ENCODE data around the gene SLC26A1. TPM values are rescaled to one million over a fixed set of nuclear protein-coding genes. Genes with fewer than 3 reads are reported as not detected.

The SLC26A1 gene, protein sequence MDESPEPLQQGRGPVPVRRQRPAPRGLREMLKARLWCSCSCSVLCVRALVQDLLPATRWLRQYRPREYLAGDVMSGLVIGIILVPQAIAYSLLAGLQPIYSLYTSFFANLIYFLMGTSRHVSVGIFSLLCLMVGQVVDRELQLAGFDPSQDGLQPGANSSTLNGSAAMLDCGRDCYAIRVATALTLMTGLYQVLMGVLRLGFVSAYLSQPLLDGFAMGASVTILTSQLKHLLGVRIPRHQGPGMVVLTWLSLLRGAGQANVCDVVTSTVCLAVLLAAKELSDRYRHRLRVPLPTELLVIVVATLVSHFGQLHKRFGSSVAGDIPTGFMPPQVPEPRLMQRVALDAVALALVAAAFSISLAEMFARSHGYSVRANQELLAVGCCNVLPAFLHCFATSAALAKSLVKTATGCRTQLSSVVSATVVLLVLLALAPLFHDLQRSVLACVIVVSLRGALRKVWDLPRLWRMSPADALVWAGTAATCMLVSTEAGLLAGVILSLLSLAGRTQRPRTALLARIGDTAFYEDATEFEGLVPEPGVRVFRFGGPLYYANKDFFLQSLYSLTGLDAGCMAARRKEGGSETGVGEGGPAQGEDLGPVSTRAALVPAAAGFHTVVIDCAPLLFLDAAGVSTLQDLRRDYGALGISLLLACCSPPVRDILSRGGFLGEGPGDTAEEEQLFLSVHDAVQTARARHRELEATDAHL
- 1 to 10 TPM; 1.2 to 5.1 (median 3.5) TPM for polyA plus RNA-seq (ENCODE audit: insufficient read length in 10 of 10)
- long read RNA-seq, donor 1 = 0 reads
- long read RNA-seq, donor 2, partial matches to known transcripts = 356 of 356 reads
- long read RNA-seq, donor 2, other reads (novel, unspliced or antisense) = 0 of 356 reads
- long read RNA-seq, donor 3 = 0 reads
- long read RNA-seq, donor 4 = 0 reads
- long read RNA-seq, donor 5 = 0 reads
- long read RNA-seq, donor 6 = 0 reads
- long read RNA-seq, donor 7 = 0 reads
- long read RNA-seq, donor 8 = 0 reads
- long read RNA-seq, donor 9 = 0 reads

DNA sequence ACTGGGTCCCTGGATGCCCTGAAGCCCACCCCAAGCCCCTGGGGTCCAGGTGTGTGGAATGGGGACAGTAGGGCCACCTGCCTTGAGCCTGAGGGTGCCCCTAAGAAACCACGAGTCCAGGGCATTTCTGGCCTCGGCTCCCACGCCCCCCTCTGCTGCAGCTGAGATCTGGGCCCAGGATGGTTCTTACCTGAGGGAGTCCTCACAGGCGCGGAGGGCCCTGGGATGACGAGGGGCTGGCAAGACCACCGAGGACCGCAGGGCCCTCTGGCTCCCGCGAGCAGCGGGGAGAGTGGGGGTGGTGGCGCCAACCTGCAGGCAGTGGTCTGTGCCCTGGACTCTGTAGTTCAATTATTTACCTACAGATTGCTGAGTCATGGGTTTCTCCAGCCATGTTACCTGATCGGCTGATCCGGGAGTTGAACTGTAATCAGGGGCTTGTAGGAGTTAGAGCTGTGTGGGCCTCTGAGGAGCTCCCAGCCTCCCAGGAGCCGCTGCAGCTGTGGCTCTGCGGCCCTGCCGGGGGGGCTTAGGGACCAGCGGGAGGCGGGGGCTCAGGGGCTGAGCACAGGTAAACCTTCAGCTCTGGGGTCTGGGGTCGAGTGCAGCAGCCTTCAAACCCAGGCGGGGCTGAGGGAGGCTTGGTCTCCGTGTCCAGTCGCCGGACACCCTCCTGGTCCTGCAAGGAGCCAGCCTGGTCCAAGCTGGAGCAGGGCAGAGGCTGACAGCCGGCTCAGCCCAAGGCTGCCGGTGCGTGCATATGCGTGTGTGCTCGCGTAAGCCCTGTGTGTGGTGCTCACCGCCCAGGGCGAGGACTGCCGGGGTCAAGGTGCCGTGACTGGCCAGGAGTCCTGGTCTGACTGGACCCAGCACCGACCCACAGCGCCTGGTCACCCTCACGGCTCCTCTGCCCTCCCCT lies at the start of gene SLC26A1:
TSS of gene SLC26A1 (minus strand) at position 294 of the 919 bp plus-strand sequence. CDS start 1,701 bp downstream, outside the sequence.
- no peak for DNase-seq

DNA sequence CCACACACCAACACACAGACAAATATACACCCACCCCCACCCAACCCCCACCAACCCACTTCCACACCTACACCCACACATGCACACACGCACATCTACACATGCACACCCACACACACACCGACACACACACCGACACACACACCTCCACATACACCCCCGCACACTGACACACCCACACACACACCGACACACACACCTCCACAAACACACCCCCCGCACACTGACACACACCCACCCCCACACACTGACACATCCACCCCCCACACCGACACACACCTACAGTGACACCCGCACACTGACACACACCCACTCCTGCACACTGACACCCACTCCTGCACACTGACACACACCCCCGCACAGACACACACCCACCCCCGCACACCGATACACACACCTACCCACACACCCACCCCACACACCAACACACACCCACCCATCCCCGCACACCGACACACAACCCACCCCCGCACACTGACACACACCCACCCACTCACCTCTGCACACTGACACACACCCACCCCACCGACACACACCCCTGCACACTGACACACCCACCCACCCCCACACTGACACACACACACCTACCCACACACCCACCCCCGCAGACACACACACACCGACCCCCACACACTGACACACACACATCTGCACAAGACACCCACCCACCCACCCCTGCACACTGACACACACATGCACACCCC lies 49.3 kb upstream of the SLC26A1 start:
- DNase-seq = no peak

DNA sequence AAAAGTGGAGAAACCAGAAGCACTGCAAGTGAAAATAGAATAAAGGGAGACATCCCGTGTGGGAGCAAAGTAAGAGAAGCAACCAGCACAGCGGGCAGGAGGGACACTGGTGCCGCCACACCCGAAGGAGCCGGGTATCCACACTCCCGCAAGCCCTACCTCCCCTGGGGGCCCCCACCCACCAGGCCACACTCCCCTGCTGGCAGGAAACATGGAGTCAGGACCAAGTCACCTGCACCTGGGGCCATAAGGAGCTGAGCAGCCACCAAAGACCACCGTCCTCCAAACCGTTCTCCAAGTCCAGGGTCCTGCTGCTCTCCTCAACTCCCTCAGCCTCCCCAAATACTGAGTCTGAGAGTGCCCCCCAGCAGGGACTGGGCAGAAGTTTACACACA lies 48.7 kb upstream of the SLC26A1 start:
- DNase-seq = no peak

DNA sequence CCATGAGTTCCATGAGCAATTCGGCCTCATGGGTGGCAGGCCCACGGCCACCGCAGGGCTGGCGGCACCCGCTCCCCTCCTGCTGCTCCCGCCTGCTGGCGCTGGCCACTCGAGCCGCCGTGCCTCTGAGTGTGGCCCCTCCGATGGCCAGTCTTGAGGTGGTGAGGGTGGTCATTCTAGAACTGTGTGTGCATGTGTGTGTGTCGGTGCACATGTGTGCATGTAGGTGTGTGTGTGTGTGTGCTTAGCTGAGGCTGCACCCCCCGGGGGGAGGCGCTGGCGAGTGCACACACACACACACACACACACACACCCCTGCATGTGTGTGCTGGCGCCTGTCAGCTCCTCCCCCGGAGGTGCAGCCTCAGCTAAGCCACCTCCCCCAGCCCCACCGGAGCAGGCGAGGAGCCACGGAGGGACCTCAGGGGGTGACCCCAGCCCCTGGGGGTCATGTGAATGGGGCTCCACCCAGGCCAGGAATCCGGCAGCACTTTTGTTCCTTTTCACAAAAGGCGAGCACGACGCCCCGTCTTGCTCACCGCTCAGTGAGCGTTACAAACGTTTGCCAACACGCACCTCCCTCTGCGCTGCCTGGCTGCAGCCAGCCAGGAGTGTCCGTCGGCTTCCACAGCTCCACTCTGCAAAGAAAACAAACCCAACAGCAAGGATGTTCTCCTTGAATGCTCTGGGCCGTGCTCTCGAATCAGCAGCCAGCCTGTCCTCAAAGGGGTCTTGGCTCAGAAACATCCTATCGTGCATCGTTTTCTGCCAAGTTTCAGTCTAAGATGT lies 48.1 kb upstream of the SLC26A1 start:
- peak in 2 of 3 donors; percentile 65 to 83 for DNase-seq

DNA sequence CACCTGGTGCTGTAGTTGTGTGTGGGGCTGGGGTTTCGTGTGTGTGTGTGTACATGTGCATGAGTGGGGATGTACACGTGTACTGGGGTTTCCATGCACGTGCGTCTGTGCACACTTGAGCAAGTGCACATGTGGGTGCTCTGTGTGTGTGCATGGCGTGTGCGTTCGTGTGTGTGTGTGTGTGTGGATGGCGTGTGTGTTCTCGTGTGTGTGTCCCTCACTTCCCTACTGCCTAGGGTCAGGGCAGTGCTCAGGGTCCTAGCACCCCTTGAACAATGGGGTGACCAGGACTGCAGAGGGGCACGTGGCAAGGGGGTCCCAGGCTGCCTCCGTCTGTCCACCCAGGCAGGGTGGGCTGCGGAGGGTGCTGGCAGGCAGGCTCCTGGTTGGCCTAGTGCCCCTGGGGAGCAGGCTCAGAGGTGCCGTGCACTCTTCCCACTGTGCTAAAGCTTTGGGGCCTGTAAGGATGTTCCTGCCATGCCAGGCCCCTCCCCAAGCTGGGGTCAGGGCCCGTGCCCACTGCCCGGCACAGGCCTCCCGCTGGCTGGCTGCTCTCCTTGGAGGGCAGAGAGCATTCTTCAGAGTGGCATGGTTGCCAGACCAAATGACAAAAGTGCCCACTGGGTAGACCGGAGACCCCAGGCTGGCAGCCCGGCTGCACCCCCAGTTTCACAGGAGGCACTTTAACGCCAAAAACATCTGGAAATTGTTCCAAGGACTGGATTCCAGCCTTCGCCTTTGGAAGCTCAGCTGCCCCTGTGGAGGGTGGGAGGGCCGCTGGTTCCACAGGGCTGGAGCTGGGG lies 47.3 kb upstream of the SLC26A1 start:
- no peak for DNase-seq

DNA sequence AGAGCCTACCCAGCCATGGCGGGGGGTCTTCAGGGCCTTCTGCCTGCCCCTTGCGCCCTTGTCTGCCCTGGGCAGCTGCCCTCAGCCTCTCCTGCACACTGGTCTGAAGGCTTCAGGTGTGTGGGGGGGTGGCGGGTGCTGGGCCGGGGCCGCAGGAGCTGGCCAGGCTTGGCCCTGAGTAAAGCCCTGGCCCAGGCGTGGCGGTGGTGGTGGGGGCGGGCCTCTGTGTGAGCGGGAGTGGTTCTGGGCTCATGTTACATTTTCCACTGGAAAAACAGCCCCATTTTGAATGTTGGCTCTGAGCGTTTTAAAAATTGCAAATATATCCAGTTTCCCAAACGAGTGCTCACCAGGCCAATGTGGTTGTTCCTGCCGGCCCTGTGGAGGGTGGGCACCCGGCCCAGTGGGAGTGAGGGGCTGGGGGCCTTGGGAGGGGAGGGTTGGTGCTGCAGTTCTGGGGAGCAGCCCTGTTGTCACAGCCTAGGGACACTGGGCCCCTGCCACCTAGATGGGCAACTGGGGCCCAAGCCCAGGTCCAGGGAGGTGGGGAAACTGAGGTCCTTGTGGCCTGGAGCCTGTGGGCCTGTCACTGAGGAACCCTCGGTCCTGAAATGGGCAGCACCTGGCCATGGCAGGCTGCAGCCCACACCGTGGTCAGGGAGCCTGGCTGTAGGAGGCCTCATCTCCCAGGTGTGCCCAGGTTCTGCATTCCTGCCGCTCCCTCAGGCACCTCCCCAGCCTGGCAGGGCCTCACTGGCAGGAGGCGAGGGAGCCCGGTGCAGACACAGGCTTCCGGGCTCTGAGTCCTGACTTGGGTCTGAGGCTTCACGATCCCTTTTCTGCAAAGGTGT lies 46.5 kb upstream of the SLC26A1 start:
- peak in 2 of 3 donors; percentile 73 to 86 for DNase-seq

DNA sequence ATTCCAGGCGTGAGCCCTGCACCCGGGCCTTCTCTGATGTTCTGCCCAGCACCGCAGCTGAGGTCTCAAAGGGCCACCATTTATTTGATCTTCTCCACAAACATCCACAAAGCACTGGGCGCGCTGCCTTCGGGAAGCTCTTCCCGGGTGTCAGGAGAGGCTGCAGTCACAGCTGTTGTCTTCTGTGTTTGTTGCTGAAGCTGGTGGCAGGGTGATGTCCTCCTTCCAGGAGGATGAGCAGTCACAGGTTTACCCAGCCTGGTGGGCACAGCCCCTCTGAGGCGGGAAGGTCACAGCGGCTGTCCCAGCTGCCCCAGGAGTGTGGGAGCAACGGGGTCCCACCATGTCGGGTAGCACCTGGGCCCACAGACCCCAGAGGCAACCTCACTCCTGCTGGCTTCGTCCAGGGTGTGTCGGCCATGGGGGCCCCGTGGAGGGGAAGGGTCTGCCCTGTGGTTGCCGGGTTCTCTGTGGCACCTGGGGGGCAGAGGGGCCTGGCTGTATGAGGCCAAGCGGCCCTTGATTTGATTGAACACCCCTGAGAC lies 45.8 kb upstream of the SLC26A1 start:
- peak in 1 of 3 donors; percentile 75 for DNase-seq

DNA sequence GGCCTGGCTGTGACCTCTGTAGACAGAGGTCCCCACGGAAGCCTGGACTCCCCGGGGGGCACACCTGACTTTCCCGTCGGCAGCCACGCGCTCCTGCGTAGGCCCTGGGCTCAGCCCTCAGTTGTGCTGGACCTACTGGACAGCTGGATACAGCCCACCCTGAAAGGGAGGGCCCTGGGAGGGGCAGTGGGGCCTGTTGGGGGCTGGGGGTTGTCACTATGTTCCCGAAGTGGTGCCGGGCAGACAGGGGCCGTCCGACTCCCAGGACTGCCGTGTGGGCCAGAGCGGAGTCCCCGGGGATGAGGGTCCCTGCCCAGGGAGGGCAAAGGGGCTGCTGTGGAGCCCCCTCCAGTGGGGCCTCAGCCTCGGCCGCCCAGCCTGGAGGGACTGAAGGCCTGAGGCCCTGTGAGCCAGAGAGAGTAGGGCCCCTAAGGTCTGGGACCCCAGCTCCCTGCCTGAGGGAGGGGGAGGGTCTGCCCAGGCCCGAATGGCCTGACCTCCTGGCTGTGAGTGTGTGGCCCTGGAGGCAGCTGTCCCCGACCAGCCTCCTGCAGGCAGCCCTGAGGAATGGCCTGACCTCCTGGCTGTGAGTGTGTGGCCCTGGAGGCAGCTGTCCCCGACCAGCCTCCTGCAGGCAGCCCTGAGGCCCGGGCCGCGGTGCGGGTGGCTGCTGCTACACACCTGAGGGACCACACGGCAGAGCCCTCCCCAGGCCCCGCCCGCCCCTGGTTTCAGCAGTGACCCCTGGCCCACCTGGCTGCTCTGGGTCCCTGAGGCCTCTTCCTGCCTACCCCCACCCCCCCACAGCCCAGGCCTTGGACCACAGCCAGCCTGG lies 44.0 kb upstream of the SLC26A1 start:
- DNase-seq = no peak

DNA sequence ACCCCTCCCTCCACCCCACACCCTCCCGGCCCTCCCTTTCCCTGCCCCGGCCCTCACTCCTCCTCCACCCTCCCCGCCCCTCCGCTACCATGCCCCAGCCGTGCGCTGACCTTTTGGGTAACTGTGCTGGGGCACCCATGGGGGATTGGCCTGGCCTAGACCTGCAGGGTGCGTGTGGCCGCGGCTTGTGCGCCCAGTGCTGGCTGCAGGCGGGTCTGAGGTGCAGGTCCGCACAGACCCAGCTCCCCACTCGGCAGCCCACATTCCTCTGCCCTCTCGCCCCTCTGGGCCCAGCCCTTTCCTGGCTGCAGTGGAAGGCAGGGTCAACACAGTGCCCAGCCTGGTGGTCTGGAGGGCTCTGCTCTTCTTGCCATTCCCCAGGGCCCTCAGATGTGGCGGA lies 42.9 kb upstream of the SLC26A1 start:
- no peak for DNase-seq

DNA sequence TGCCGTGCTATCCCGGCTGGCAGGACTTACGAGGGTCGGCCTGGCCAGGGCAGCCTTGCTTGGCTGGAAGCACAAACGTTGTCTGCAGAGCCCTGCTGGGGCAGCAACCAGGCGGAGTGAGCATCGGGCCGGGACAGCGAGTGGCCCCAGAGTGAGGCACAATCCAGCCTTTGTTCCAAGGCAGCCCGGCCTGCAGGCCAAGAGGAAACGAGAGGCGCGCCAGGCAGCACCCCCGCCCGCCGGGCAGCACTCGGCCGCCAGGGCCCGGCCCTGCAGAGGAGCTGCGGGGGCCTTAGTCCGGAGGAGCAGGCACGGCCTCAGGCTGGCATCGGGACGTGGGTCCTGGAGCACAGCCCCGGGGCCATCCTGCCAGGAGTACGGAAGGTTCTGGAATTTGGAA lies 42.3 kb upstream of the SLC26A1 start:
- peak in 2 of 3 donors; percentile 40 to 69 for DNase-seq

DNA sequence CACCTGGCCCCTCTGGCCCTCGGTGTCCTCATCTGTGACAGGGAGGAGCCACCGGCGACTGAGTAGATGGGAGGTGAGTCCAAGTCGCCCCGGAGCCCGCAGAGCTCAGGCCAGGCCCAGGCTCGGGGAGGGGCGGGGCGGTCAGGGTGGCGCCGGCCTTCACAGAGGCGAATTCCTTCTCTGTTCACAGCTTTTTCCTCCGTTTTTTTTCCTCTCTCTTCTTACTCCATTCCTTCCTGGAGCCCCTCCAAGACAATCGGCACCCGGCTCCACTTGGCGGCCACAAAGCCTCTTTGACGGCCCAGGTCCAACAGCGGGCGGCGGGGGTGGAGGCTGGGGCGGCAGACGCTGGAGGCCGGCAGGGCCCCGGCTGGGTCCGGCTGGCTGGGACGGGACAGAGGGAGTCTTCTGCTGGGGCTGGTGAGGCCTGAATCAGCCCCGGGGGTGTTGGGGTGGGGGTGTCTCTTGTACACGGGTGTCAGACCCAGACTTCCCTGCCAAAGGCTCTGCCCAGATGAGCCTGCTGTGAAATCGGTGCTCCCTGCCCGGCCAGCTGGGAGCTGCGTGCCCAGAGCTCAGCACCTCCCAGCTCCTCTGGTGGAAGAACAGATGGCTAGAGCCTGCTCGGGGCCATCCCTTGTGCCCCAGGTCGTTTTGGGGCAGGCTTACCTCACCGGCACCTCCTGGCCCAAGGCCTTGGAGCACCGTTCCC lies 40.8 kb upstream of the SLC26A1 start:
- DNase-seq = peak in 2 of 3 donors; percentile 70 to 82

DNA sequence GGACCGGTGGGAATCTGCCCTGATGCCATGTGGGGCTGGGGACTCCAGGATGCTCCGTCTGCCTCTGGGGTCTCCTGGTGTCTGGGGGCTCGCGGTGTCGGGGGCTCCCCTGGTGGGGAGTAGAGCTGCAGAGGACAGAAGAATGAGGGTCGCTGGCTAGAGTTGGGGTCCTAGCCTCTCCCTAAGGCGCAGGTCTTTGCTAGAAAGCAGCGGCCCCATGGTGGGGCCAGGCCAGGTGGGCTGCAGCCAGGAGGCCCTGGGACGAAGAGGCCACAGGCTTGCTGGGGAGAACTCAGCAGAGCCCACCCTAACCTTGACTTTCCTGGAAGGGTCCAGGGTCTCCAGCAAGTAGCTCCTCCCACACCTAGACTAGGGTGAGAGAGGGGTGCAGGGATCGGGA lies 39.7 kb upstream of the SLC26A1 start:
- no peak for DNase-seq

DNA sequence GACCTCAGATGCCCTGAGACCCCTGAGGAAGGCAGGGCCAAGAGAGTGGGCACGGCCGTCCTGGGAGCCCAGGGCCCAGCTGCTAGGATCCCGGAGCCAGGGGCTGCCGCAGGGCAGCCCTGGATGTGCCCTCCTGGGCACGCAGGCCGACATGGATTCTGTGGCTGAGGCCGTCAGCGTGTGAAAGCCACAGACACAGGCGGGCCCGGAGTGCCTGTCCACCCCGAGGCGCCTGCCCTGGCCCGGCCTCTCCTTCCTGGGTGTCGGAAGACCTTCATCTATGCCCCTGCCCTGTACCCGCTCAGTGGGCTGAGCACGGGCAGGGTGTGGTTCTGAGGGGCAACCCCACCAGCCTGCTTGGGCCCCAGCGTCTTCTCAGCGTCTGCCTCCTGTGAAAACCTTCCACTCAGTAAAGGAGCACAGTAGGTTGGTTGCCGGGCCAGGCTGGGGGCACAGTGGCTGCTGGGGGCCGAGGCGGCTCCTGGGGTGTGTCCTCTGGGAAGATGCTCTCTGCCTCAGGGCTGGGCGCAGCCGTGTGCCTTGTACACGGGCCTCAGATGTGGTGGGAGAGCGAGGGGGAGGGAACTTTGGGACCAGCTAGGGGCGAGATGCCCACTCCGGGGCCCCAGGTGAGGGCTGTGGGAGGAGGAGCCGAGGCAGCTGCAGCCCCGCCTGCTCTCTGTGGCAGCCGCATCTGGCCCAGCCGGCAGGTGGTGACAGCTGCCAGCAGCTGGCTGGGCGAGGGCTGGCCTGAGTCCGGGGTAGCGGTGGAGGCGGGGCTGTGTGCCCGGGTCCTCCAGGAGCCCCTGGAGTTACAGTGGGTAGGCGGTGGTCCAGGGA lies 39.0 kb upstream of the SLC26A1 start:
- DNase-seq = no peak

DNA sequence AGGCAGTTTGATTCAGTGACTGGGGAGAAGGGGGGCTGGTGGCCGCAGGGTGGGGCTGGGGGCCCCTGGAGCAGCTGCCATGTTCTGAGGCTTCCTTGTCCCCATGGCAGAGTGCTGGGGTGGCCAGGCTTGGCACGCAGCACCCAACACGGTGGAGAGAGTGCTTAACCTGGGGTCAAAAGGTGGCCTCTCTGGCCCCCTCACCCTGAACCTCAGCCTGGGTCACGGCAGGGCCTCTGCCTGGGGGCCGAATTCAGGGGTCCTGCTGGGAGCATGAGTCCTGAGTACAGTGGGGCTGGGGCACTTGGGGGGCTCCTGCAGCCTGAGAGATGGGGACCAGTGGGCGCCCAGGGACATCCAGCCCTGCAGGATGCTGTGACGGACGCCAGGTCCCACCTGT lies 38.1 kb upstream of the SLC26A1 start:
- no peak for DNase-seq

DNA sequence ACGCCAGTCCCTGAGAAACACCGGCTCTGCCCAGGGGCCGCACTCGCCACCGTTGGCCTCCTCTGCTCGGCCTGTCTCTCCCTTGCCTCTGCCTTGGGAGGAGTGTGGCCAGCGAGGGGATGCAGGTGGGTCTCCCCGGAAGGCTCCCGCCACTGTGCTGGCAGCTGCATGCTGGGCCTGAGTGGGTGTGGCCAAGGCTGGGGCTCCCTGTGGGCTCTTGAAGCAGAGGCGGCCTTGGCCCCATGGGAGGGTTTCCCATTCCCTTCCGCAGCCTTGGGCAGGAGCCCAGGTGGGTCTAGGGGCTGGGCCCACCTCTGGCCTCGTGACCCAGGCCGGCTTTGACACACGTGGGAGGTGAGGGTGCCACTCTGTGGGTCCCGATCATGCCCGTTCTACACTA lies 37.4 kb upstream of the SLC26A1 start:
- no peak for DNase-seq

Measured in muscle of back (tissue), 13 donors.